ENCODE measurements around the gene MOB1B. TPM values are rescaled to one million over a fixed set of nuclear protein-coding genes. Genes with fewer than 3 reads are reported as not detected.
"Not testable (repeated sequence)": the region's sequence is repeated elsewhere in the genome, so short reads cannot be mapped to it uniquely, and the experiment has no call there.

The MOB1B gene
- total RNA-seq, 1 donor from 2014 or later = 8.4 TPM

- Histone ChIP-seq H3K36me3 (ENCODE audit: control insufficient read depth, insufficient read depth, low read length) (no peaks in the 10 kb centered on the region), H3K4me3 (ENCODE audit: low read depth, low read length) (no peak overlapping the region), H3K27me3 (ENCODE audit: control insufficient read depth, insufficient read depth, low read length) (no peaks in the 10 kb centered on the region)
- TF ChIP-seq CTCF (IDR thresholded peaks at IDR 0.05; ENCODE audit: insufficient read depth, low read length, severe bottlenecking) = no peak
- DNase-seq (ENCODE audit: low read depth) (peak; percentile 11), FAIRE-seq (no peak)
Observed at GRCh38 chr4:70885174-70885573, 17.0 kb upstream of the MOB1B start.

- Histone ChIP-seq H3K36me3 (ENCODE audit: control insufficient read depth, insufficient read depth, low read length) (no peaks in the 10 kb centered on the region), H3K27me3 (ENCODE audit: control insufficient read depth, insufficient read depth, low read length) (no peaks in the 10 kb centered on the region), H3K4me3 (ENCODE audit: low read depth, low read length) (no peak overlapping the region)
- no peak for FAIRE-seq
- DNase-seq (ENCODE audit: low read depth) = no peak
- TF ChIP-seq CTCF (IDR thresholded peaks at IDR 0.05; ENCODE audit: insufficient read depth, low read length, severe bottlenecking) = no peak
Observed at GRCh38 chr4:70892086-70892769, 9.9 kb upstream of the MOB1B start.

GRCh38 chr4:70893790-70894189 lies 8.4 kb upstream of the MOB1B start:
- FAIRE-seq (no peak), DNase-seq (ENCODE audit: low read depth) (no peak)
- no peak for TF ChIP-seq CTCF (IDR thresholded peaks at IDR 0.05; ENCODE audit: insufficient read depth, low read length, severe bottlenecking)

GRCh38 chr4:70895405-70895804 lies 6.8 kb upstream of the MOB1B start:
- H3K36me3 ChIP-seq (ENCODE audit: control insufficient read depth, insufficient read depth, low read length) = no peaks in the 10 kb centered on the region
- H3K4me3 ChIP-seq (ENCODE audit: low read depth, low read length) = no peak overlapping the region
- no peak for TF ChIP-seq CTCF (IDR thresholded peaks at IDR 0.05; ENCODE audit: insufficient read depth, low read length, severe bottlenecking)
- FAIRE-seq = no peak
- H3K27me3 ChIP-seq (ENCODE audit: control insufficient read depth, insufficient read depth, low read length) = no peaks in the 10 kb centered on the region
- no peak for DNase-seq (ENCODE audit: low read depth)

More at GRCh38 chr4:70893790-70894189, 8.4 kb upstream of the MOB1B start:
- no peaks in the 10 kb centered on the region for H3K36me3 ChIP-seq (ENCODE audit: control insufficient read depth, insufficient read depth, low read length)
- H3K4me3 ChIP-seq (ENCODE audit: low read depth, low read length) = no peak overlapping the region
- H3K27me3 ChIP-seq (ENCODE audit: control insufficient read depth, insufficient read depth, low read length) = no peaks in the 10 kb centered on the region

- no peaks in the 10 kb centered on the region for H3K27me3 ChIP-seq (ENCODE audit: control insufficient read depth, insufficient read depth, low read length)
- no peak overlapping the region for H3K4me3 ChIP-seq (ENCODE audit: low read depth, low read length)
- H3K36me3 ChIP-seq (ENCODE audit: control insufficient read depth, insufficient read depth, low read length) = no peaks in the 10 kb centered on the region
- TF ChIP-seq CTCF (IDR thresholded peaks at IDR 0.05; ENCODE audit: insufficient read depth, low read length, severe bottlenecking) = no peak
- no peak for FAIRE-seq
- DNase-seq (ENCODE audit: low read depth) = no peak
Observed at GRCh38 chr4:70895811-70896491, 6.2 kb upstream of the MOB1B start.

- not testable (repeated sequence) for H3K27me3 ChIP-seq (ENCODE audit: control insufficient read depth, insufficient read depth, low read length); H3K36me3 ChIP-seq (ENCODE audit: control insufficient read depth, insufficient read depth, low read length); H3K4me3 ChIP-seq (ENCODE audit: low read depth, low read length); DNase-seq (ENCODE audit: low read depth); FAIRE-seq
Observed at GRCh38 chr4:70898581-70898980, 3.6 kb upstream of the MOB1B start.

Measured in bronchial epithelial cell (primary cell).